Activated T-cell treated with anti-CD3 and anti-CD28 coated beads, Interleukin-2, amount 50 U/mL, for 4 hours (primary cell): ENCODE results near the gene SH3PXD2A. TPM values are rescaled to one million over a fixed set of nuclear protein-coding genes. Genes with fewer than 3 reads are reported as not detected.

Experiments
- ATAC-seq, 2 donors: fragments of 200-7000 bp; cut with Tn5 transposase; one replicate each; pipeline ENCODE4 v1.10.0; 2021
- DNase-seq: peaks from one replicate; pipeline ENCODE4 v3.0.0-alpha.2; 2020
- H3K27me3 Mint-ChIP-seq: one replicate; pipeline ENCODE4 v1.8.0; 2021; ENCODE audit warnings: low read depth, mixed read lengths
- H3K36me3 Mint-ChIP-seq: one replicate; pipeline ENCODE4 v1.8.0; 2022; ENCODE audit warnings: mixed read lengths; ENCODE audit not compliant: insufficient read depth
- H3K4me1 Mint-ChIP-seq: one replicate; pipeline ENCODE4 v1.8.0; 2021; ENCODE audit warnings: low read depth, mixed read lengths
- H3K4me3 Mint-ChIP-seq: one replicate; pipeline ENCODE4 v1.8.0; 2021; ENCODE audit warnings: mild to moderate bottlenecking, moderate library complexity, mixed read lengths
- H3K9me3 Mint-ChIP-seq: one replicate; pipeline ENCODE4 v1.8.0; 2021; ENCODE audit warnings: mixed read lengths
- total RNA-seq, 3 donors: library from RNA; stranded (reverse); gene quantifications; one replicate each; pipeline ENCODE4 v1.2.1, GENCODE V29; 2021

The SH3PXD2A gene
- total RNA-seq, 3 donors from 2014 or later: 2.4 to 2.8 (median 2.4) TPM

DNA sequence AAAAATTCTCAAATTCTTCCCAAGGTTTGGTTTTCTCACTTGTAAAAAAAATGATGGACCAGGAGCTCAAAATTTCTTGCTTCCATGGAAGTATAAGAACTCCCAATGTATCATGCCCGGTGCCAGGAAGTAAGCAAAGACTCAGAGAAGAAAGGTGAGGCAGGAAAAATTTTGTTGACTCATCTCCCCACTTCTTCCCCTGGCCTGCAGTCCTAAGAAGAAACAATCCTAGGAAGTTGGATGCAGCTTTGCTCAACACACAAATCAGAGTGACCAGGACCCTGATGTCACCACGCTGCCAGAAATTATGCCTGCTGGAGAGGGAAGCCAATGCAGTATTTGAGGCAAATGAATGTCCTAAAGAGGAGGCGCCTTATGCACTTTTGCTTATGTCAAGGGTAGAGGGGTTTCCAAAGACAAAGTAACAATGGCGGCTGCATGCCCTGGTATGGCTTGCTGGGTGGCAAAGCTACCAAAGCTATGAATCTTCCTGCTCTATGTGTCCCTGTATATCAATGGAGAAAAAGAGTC is 198.2 kb downstream of the SH3PXD2A start:
- Mint-ChIP-seq H3K4me3 (no peak overlapping the region), H3K9me3 (peaks cover 4% of the 10 kb centered on the region), H3K27me3 (no peaks in the 10 kb centered on the region), H3K36me3 (peaks cover 6% of the 10 kb centered on the region), H3K4me1 (peaks cover 11% of the 10 kb centered on the region)
- ATAC-seq (no peak), DNase-seq (no peak)

GRCh38 chr10:103654925-103655324 is 200.5 kb downstream of the SH3PXD2A start:
- no peak for ATAC-seq
- Mint-ChIP-seq H3K4me3 (no peak overlapping the region), H3K27me3 (no peaks in the 10 kb centered on the region)

GRCh38 chr10:103653581-103654037 is 201.8 kb downstream of the SH3PXD2A start:
- Mint-ChIP-seq H3K9me3 (peaks cover 4% of the 10 kb centered on the region), H3K27me3 (no peaks in the 10 kb centered on the region), H3K4me3 (no peak overlapping the region), H3K36me3 (peaks cover 6% of the 10 kb centered on the region), H3K4me1 (no peaks in the 10 kb centered on the region)
- ATAC-seq (no peak), DNase-seq (no peak)

More at GRCh38 chr10:103654925-103655324, 200.5 kb downstream of the SH3PXD2A start:
- Mint-ChIP-seq H3K9me3 (peaks cover 4% of the 10 kb centered on the region), H3K36me3 (peaks cover 6% of the 10 kb centered on the region), H3K4me1 (peaks cover 5% of the 10 kb centered on the region)
- DNase-seq: no peak

DNA sequence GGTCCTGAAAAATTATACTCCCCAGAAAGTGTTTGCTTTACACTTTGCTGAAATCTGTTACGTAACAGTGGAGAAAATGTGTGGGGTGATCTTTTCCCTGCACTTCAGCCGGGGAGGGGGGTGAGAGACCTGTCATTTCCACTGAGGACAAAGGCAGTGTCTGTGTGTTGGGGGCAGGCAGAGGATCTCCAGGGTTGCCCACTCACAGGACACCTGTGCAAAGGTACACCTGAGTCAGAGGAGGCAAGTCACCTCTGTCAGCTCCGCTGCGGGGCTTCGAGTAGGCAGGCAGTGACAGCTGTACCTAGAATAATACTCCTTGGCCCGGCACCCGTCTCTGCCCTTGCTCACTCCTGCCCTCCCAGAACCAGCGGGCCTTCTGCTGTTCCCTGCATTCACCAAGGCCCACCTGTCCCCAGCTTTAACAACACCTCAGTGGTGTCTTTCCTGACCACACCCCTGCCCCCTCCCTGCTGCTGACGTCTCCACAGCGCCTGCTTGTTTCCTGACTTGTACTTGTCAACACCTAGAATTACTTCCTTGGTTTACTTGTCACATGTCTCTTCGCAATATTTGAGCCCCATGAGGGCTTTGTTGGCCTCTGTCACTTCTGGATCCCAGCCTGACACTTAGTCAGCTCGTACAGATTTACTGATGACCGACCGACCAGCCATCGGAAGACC is 202.6 kb downstream of the SH3PXD2A start:
- Mint-ChIP-seq H3K36me3 (peaks cover 3% of the 10 kb centered on the region), H3K4me3 (no peak overlapping the region), H3K27me3 (no peaks in the 10 kb centered on the region), H3K9me3 (peaks cover 3% of the 10 kb centered on the region), H3K4me1 (no peaks in the 10 kb centered on the region)
- no peak for ATAC-seq
- DNase-seq: no peak

DNA sequence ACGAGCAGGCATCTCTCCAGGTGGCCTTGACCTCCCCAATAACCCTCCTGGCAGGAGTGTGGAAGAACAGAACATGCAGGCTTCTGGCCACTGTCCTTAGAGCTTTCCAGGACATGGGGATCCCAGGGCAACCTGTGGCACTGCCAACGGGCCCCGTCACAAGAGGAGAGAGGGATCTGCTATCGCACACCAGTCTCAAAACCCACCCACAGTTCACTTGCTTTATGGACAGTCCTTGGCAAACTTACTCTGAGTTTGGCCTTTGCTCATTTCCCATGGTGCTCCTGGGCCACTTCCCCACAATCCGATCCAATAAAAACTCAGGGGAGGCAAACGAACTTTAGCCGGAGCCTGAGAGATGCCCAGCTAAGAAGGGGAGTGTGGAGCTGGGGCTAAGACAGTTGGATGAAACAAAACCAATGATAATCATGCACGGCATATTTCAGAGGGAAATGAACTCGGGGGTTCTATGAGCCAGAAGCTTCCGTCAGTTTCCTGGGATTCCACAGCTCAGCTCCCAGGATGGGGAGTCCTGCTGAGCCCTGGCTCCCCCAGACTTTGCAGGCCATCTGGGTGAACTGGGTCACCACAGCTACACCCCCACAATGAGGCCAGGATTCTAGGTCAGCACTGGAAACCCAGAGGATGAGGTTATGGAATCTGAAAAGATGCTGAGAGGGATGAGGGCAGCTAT is 203.4 kb downstream of the SH3PXD2A start:
- no peak for DNase-seq
- Mint-ChIP-seq H3K36me3 (no peaks in the 10 kb centered on the region), H3K27me3 (no peaks in the 10 kb centered on the region), H3K4me1 (no peaks in the 10 kb centered on the region), H3K9me3 (no peaks in the 10 kb centered on the region), H3K4me3 (no peak overlapping the region)
- no peak for ATAC-seq

DNA sequence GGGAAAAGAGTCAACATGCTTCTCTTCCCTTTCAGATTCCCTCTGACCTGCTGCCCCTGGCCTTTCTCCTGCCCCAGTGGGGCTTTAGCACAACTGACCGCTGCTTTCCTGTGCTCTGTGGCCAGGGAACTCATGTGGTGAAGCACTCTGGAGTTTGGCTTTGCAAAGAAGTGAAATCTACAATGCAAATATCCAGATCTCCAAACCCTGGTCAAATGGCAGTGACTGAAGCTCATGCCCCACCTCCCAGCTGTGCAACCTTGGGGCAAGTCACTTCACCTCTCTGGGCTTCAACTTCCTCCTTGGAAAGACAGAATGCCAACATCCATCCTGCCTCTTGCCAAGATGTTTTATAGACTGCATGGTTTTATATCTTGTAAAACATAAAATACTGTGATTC is 204.0 kb downstream of the SH3PXD2A start:
- no peaks in the 10 kb centered on the region for H3K4me1 Mint-ChIP-seq
- H3K36me3 Mint-ChIP-seq: no peaks in the 10 kb centered on the region
- DNase-seq (no peak), ATAC-seq (no peak)
- no peaks in the 10 kb centered on the region for H3K9me3 Mint-ChIP-seq
- H3K4me3 Mint-ChIP-seq: no peak overlapping the region
- H3K27me3 Mint-ChIP-seq: no peaks in the 10 kb centered on the region

DNA sequence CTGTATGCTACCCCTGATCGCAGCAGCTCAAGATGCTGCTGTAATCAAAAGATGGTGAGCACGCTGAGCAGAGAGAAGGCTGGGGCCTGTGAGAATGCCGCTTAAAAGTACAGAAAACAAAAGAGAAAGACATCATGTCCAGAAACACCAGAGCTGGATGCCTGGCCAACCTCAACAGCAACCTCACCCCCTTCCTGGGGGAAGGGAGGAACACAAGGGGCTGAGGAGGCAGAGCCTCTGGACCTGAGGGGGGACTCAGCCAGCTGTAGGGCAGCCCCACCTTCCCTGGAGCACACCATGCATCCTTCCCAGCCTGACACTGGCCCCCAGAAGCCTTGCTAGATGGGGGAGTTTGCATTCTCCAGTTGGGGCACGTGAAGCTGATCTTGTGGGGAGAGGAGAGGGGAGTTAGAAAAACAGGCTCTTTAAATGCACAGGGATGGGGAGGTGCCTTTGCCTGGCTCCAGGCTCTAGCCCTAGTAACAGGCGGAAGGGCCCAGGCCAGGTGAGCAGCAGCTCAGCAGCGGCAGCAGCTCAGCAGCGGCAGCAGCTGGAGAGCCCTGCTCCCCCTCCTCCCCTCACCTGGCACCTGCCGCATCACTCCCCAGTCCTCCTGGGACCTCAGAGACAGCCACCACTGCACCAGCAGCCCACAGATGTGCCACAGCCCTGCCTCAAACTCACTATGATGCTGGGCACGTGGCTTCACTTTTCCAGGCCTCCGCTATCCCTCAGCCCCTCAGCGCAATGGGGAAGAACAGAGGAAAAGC is 205.5 kb downstream of the SH3PXD2A start:
- Mint-ChIP-seq H3K27me3 (no peaks in the 10 kb centered on the region), H3K36me3 (no peaks in the 10 kb centered on the region), H3K9me3 (no peaks in the 10 kb centered on the region), H3K4me1 (no peaks in the 10 kb centered on the region), H3K4me3 (no peak overlapping the region)
- DNase-seq: no peak
- no peak for ATAC-seq

GRCh38 chr10:103648636-103649532 is 206.5 kb downstream of the SH3PXD2A start:
- no peaks in the 10 kb centered on the region for H3K36me3 Mint-ChIP-seq
- ATAC-seq: no peak

DNA sequence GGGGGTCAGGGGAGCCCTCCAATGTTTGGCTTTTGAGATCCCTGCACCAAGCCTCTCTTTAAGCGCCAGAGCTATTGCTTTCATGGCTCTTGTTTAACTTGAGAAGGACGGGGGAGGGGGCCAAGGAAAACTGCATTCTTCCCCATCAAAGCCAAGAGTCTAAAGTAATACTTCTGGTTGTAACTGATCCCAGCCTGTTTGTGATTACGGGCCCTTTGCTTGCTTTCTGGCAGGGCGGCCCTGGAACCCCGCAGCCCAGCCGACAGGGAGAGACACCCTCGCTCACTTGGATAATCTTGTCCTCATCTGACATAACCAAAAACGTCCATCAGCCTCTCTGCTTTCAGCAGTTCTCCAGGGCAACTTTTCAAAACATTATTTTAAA is 207.1 kb downstream of the SH3PXD2A start:
- Mint-ChIP-seq H3K4me3 (no peak overlapping the region), H3K4me1 (no peaks in the 10 kb centered on the region), H3K27me3 (no peaks in the 10 kb centered on the region), H3K36me3 (no peaks in the 10 kb centered on the region), H3K9me3 (no peaks in the 10 kb centered on the region)
- no peak for ATAC-seq
- DNase-seq: no peak

More at GRCh38 chr10:103648636-103649532, 206.5 kb downstream of the SH3PXD2A start:
- Mint-ChIP-seq H3K4me3 (no peak overlapping the region), H3K27me3 (no peaks in the 10 kb centered on the region), H3K9me3 (no peaks in the 10 kb centered on the region), H3K4me1 (no peaks in the 10 kb centered on the region)
- DNase-seq: no peak

DNA sequence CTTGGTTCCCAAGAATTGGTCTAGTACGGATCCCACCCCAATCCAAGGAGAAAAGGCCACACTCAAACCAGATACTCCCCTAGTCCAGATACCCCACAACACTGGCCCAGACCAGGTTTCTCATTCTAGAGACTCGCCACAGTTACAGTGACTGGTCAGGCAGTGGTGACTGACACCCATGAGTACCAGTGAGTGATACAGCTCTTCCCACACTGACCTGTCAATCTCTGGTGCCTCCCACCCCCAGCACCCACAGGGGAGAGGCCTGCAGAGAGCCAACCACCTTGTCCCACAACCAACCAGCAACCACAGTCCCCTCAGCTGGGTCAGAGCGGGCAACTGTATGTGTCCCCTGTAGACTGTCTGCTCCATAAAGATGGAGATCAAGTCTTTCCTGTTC is 209.1 kb downstream of the SH3PXD2A start:
- H3K27me3 Mint-ChIP-seq: no peaks in the 10 kb centered on the region
- ATAC-seq (no peak), DNase-seq (no peak)
- no peaks in the 10 kb centered on the region for H3K9me3 Mint-ChIP-seq
- H3K4me3 Mint-ChIP-seq: no peak overlapping the region
- H3K36me3 Mint-ChIP-seq: no peaks in the 10 kb centered on the region
- no peaks in the 10 kb centered on the region for H3K4me1 Mint-ChIP-seq

GRCh38 chr10:103645141-103646054 is 210.0 kb downstream of the SH3PXD2A start:
- DNase-seq (no peak), ATAC-seq (no peak)
- Mint-ChIP-seq H3K4me3 (no peak overlapping the region), H3K9me3 (no peaks in the 10 kb centered on the region), H3K27me3 (no peaks in the 10 kb centered on the region), H3K4me1 (no peaks in the 10 kb centered on the region), H3K36me3 (no peaks in the 10 kb centered on the region)

DNA sequence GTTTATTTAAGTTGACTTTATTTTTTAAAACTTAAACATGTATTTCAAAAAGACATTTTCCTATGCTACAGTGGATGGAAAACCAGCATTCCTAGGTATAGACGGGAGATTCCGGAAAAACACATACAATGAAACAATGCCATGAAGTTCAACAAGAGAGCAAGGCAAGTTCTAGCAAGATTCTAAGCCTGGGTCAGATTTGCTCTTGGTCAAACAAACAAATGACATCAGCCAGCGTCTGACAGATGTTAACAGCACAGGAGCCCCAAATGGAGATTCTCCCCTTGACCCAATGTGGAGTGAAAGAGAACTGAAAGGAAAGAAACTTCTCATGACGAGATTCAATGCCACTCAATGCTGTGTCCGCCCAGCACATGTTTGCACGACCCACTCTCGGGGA is 212.0 kb downstream of the SH3PXD2A start:
- ATAC-seq: no peak
- no peaks in the 10 kb centered on the region for H3K27me3 Mint-ChIP-seq
- H3K4me1 Mint-ChIP-seq: no peaks in the 10 kb centered on the region
- H3K9me3 Mint-ChIP-seq: no peaks in the 10 kb centered on the region
- no peak overlapping the region for H3K4me3 Mint-ChIP-seq
- DNase-seq: no peak
- no peaks in the 10 kb centered on the region for H3K36me3 Mint-ChIP-seq

DNA sequence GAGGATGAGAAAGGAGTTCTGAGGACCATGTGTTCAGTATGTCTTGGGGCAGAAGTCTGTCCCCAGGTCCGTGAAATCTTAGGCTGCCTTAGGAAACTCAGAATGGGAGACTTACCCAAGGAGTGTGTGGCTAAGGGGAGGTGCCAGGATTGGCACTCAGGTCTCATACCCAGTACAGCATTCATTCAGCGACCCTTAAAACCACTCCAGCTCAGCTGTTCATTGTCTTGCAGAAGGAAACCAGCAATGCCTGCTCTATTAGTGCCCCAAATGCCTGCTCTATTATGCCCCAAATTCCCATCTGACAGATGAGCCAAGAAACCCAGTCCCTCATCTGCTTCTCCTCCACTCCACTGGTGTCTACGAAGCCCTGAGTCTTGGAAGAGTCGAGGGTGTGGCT is 214.1 kb downstream of the SH3PXD2A start:
- H3K4me1 Mint-ChIP-seq: no peaks in the 10 kb centered on the region
- H3K4me3 Mint-ChIP-seq: no peak overlapping the region
- no peak for ATAC-seq
- no peaks in the 10 kb centered on the region for H3K9me3 Mint-ChIP-seq
- H3K36me3 Mint-ChIP-seq: no peaks in the 10 kb centered on the region
- DNase-seq: no peak
- no peaks in the 10 kb centered on the region for H3K27me3 Mint-ChIP-seq
